ENCODE measurements around the gene FAM237B.
"Not testable (repeated sequence)": the region's sequence is repeated elsewhere in the genome, so short reads cannot be mapped to it uniquely, and the experiment has no call there.

Gene FAM237B

GRCh38 chr7:90320801-90321494 is at the start of gene FAM237B:
Gene FAM237B, minus strand, starts transcription at chr7:90321304. Its CDS starts 1,556 bp downstream, at chr7:90319748.
- no peak for DNase-seq

DNA sequence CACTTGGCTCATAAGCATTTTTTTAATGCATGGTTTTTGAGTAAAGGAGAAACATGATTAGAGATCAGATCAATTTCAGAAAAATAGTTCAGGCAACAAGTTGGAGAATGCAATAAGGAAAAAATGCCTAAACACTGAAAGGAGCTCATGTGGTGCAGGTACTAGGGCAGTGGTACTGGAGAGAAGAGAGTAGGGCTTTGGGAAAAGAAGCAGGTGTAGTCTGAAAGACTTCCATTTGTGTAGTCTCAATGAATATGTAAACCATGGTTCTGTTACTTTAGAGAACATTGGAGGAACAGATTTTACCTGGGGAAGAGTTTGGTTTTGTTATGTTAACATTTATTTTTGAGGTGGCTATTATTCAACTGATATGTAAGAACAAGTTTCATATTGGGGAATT is 30.9 kb upstream of the FAM237B start:
- DNase-seq = no peak

GRCh38 chr7:90350032-90350431 is 28.9 kb upstream of the FAM237B start:
- DNase-seq = not testable (repeated sequence)

DNA sequence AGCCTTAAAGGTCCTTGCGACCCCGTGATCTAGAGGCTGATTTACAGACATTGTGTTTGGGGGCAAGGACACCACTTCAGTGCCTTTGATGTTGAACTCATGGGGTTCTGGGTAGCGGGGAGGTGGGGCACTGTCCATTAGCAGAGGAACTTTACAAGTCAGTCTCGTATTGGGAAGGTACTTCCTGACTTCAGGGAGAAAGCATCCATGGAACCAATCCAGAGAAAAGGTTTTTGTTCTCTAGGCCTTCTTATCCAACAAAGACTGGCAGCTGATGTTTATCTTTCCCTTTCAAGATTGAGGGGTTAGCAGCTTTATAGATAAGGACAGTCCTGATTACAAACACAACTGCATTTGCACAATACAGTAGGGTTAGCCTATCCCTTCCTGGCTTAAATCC is 28.2 kb upstream of the FAM237B start:
- no peak for DNase-seq

DNA sequence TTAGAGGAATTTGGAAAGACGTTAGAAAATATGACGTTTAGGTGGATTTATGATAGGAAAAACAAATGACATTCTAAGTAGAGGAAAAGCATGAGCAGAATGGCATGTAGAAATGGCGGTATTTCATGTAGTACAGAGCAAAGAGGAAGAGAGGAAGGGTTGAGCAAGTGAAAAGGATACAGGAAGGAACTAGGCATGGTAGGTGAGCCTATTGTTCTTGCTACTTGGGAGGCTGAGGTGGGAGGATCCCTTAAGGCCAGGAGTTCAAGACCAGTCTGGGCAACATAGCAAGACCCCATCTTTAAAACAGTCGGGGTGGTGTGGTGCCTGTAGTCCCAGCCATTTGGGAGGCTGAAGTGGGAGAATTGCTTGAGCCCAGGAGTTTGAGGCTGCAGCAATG is 26.7 kb upstream of the FAM237B start:
- no peak for DNase-seq

GRCh38 chr7:90346336-90347125 is 25.4 kb upstream of the FAM237B start, which contains the start of gene GTPBP10:
Gene GTPBP10, plus strand, starts transcription at chr7:90346716. Its CDS starts 26 bp downstream, at chr7:90346742.
- DNase-seq = peak; percentile 76

- no peak for DNase-seq
Measured at GRCh38 chr7:90345595-90346335, 24.7 kb upstream of the FAM237B start.

DNA sequence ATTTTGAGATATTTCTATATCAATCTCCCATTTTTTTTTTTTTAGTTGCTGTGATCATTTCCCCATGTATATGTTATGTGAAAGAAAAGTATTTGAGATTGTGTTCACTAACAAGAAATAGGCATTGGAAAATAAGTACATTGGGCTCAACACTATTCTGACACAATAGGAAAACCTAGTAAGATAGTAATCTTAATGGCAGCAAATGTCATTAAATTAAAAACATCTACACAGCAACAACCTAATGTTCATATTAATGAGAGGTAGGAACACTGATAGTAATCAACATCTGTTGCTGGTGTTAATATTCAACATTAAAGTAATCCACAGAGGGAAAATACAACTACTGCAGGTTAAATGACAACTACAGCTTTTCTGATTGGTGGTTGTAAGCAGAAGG is 23.9 kb upstream of the FAM237B start:
- no peak for DNase-seq

GRCh38 chr7:90337106-90337505 is 16.0 kb upstream of the FAM237B start:
- no peak for DNase-seq

DNA sequence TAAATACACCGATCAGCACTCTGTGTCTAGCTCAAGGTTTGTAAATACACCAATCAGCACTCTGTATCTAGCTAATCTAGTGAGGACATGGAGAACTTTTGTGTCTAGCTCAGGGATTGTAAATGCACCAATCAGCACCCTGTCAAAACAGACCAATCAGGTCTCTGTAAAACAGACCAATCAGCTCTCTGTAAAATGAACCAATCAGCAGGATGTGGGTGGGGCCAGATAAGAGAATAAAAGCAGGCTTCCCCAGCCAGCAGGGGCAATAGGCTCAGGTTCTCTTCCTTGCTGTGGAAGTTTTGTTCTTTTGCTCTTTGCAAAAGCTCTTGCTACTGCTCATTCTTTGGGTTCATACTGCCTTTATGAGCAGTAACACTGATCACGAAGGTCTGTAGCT is 13.8 kb upstream of the FAM237B start:
- DNase-seq = not testable (repeated sequence)

- DNase-seq = no peak
Measured at GRCh38 chr7:90334193-90334843, 13.2 kb upstream of the FAM237B start.

GRCh38 chr7:90326500-90326899 is 5.4 kb upstream of the FAM237B start:
- DNase-seq = no peak

- DNase-seq = no peak
Measured at GRCh38 chr7:90322837-90323236, 1.7 kb upstream of the FAM237B start.

DNA sequence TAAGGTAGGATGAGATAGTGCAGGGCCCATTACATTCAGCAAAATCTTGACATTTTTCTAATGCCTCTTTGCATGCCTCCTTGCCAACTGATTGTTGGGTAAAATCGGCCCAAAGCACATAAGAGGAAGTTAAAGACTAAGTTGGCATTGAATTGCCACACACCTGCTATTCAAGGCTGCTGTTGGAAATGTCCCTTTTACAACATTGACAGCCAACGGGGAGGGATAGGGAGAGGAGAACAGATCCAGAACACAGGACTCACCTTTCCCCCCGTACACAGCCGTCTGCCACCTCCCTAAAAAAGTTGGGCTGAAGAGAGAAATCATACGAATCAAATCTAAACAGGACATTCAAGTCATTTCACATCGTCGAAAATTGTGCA is 695 bp downstream of the FAM237B start:
- DNase-seq = no peak

DNA sequence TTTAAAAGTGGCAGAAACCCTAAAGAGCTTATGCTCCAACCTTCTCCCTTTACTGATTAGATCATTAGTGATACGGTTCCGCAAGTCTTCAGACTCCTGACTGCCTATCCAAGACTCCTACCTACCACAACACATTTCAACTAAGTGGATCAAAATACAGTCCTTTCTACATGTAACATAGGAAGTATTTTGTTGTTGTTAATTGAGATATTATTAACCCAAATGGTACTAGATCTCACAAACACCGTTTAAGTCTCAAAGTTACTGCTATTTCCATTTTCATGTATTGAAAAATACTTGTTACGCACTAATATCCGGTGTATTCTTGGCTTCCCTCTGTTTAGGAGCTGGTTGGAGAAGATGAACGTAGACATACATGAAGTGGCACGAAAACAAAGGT is 1.1 kb downstream of the FAM237B start:
- no peak for DNase-seq

GRCh38 chr7:90313907-90314306 is 7.2 kb downstream of the FAM237B start:
- no peak for DNase-seq

GRCh38 chr7:90312745-90313144 is 8.4 kb downstream of the FAM237B start:
- no peak for DNase-seq

GRCh38 chr7:90311175-90311574 is 9.9 kb downstream of the FAM237B start:
- DNase-seq = no peak

GRCh38 chr7:90309872-90310271 is 11.2 kb downstream of the FAM237B start:
- DNase-seq = no peak

GRCh38 chr7:90303241-90303640 is 17.9 kb downstream of the FAM237B start:
- DNase-seq = no peak

GRCh38 chr7:90298145-90299038 is 22.7 kb downstream of the FAM237B start:
- no peak for DNase-seq

All from T1000 (cell line).